Lower leg skin (tissue), 3 donors: Measurements from ENCODE around the gene CA5A.

Experiments
- CTCF ChIP-seq, 3 donors: fragments of 450-650 bp; IDR thresholded peaks; one replicate each; pipeline ENCODE4 v1.5.1; 2016; ENCODE audit warnings: antibody characterized with exemption in 3 of 3, mild to moderate bottlenecking in 3 of 3, moderate library complexity in 2 of 3
- POLR2A ChIP-seq, 2 donors: fragments of 450-650 bp; IDR thresholded peaks; one replicate each; pipeline ENCODE4 v1.6.1; 2016 to 2017; ENCODE audit warnings: antibody characterized with exemption in 2 of 2, mild to moderate bottlenecking in 1 of 2, moderate library complexity in 1 of 2

GRCh38 chr16:87854053-87854906, 82.0 kb downstream of the CA5A start:
- TF ChIP-seq CTCF (IDR thresholded peaks at IDR 0.05) (no peak), POLR2A (IDR thresholded peaks at IDR 0.05) (no peak)
